ENCODE measurements around the gene MRPS23. TPM values are rescaled to one million over a fixed set of nuclear protein-coding genes. Genes with fewer than 3 reads are reported as not detected.

Gene MRPS23
- total and polyA plus RNA-seq, 2 experiments from 2014 or later = 53.2 to 74.5 TPM

GRCh38 chr17:57835333-57835900, 14.4 kb downstream of the MRPS23 start:
- Mint-ChIP-seq H3K27ac (no peak overlapping the region), H3K4me1 (peaks cover 10% of the 10 kb centered on the region; the same call in 2 of the 3 replicates), H3K9me3 (no peaks in the 10 kb centered on the region), H3K36me3 (ENCODE audit: low read depth) (peaks cover 17% of the 10 kb centered on the region), H3K4me3 (no peak overlapping the region), H3K27me3 (ENCODE audit: insufficient read depth, low read depth, poor library complexity) (peaks cover 6% of the 10 kb centered on the region)
- Histone ChIP-seq H3K36me3 (ENCODE audit: insufficient read depth) (peaks cover 18% of the 10 kb centered on the region), H3K9me2 (ENCODE audit: insufficient read depth) (no peaks in the 10 kb centered on the region), H2AFZ (no peak overlapping the region), H3K4me3 (no peak overlapping the region), H3F3A (replicated peaks; ENCODE audit: low read depth) (no peaks in the 10 kb centered on the region), H3K27me3 (ENCODE audit: insufficient read depth) (no peaks in the 10 kb centered on the region), H4K20me1 (replicated peaks; ENCODE audit: insufficient read depth) (no peaks in the 10 kb centered on the region), H3K27ac (ENCODE audit: low read depth) (no peak overlapping the region), H3K4me2 (no peak overlapping the region), H3K79me2 (replicated peaks; ENCODE audit: insufficient read depth) (no peaks in the 10 kb centered on the region), H3K4me1 (ENCODE audit: insufficient read depth) (peaks cover 15% of the 10 kb centered on the region)
- ATAC-seq (no peak), DNase-seq (ENCODE audit: low spot score) (no peak)
- TF ChIP-seq JUNB (IDR thresholded peaks at IDR 0.05; ENCODE audit: unreplicated experiment) (no peak), ZNF462 (CRISPR knock-in tag; IDR thresholded peaks at IDR 0.05) (no peak), REST (IDR thresholded peaks at IDR 0.05; ENCODE audit: unreplicated experiment) (no peak), CREB1 (CRISPR knock-in tag; IDR thresholded peaks at IDR 0.05; ENCODE audit: low read depth) (no peak)
